ENCODE data around the gene DNTT.
A peak's percentile ranks its signal among the peaks of the same experiment; 100 is the strongest.

The DNTT gene

GRCh38 chr10:96304230-96304629, at the start of gene DNTT:
TSS of gene DNTT (plus strand) at chr10:96304434. CDS start at chr10:96304498, 64 bp downstream.
- no peak for DNase-seq

- no peak for DNase-seq
These were observed 49.3 kb upstream of the DNTT start for GRCh38 chr10:96254976-96255375.

- no peak for DNase-seq
These were observed 48.5 kb upstream of the DNTT start for GRCh38 chr10:96255549-96256333.

- DNase-seq: no peak
These were observed 46.3 kb upstream of the DNTT start for GRCh38 chr10:96257944-96258343.

DNA sequence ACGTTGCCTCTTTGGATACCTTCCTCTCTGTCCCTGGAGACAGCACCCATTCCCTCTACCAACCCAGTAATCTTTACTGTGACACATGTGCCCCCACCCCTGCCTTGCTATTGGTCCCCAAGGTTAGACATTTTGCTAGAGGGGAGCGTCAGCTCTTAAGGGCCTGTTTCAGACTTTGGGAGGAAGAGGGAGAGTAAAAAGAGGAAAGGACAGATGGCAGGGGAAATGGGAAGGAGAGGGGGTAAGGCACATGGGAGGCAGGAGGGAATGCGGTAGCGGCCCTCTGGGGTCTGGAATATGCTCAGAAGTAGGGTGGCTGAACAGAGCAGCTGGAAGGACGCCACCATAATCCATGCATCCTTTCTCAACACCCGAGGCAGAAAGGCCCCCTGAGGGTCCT, 45.1 kb upstream of the DNTT start:
- DNase-seq: no peak

DNA sequence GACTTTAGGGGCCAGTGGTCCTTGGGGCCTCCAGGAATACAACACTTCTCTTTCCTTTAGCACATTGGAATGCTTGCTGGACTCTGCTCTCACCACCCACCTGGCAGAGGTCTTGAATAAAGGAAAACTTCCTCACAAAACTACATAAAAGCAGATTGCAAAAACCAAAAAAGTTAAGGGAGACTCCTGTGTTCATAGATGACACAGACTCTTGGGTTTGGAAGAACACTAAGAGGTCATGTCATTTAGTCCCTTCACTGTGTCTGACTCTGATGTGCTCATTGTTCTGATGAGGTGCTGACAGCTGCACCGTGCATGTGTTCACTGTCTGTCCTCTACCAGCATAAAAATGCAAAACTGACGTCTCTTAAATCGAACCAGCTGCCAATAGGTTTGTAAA, 44.2 kb upstream of the DNTT start:
- no peak for DNase-seq

DNA sequence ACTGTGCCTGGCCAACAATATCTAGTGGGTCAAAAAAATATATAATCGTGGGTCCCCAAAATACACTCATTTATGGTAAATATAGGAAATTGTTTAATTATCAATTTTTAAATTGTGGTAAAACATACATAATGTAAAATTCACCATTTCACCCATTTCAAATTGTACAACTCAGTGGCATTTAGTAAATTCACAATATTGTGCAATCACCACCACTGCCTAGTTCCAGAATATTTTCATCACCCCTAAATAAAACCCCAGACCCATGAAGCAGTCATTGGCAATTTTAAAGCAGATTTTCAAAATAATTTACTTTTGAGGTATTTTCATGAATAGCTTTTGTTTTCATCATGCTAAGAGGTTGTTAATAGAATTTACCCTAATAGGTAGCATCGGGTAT, 43.1 kb upstream of the DNTT start:
- no peak for DNase-seq

- no peak for DNase-seq
These were observed 42.3 kb upstream of the DNTT start for GRCh38 chr10:96261930-96262329.

DNA sequence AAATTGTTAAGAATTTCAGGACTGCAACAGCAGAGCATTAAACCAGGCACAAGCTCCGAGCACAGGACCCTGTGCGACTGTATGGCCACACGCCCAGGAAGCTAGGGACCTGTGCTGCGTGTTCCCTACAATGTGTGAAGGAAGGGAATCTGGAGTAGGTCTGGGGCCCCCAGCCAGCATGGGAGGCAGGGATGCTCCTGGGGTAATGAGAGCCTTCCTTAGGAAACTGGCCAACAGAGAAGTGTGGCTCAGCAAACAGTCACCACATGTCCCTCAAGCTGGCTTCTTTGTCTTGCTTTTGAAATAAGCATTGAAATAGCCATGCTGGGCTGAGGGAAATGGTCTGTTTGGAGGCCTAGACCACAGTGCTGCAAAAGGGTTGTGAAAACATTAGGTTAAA, 41.1 kb upstream of the DNTT start:
- no peak for DNase-seq

GRCh38 chr10:96263669-96264068, 40.6 kb upstream of the DNTT start:
- DNase-seq: no peak

GRCh38 chr10:96264938-96265337, 39.3 kb upstream of the DNTT start:
- no peak for DNase-seq

GRCh38 chr10:96266118-96266770, 38.0 kb upstream of the DNTT start:
- DNase-seq: peak; percentile 24

DNA sequence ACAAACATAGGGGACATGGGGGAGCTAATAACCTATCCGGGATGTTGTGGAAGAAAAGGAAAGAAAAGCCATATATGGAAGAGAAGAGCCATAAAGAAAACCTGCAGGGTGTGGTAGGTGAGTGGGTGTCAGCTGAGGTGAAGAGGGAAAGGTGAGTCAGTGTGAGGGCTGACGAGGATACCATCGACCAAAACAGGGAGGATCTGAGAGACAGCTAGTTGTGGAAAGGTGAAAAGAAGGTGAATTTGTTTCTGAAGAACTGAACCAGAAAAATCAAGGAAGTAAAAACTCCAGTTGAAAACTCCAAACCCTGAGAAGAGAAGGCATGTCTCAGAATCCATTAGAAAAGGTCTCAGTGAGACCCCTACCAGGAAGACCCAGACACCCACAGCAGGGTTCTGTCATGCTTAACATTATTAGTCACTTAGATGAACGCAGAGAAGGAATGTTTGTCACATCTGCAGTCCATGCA, 37.0 kb upstream of the DNTT start:
- DNase-seq: no peak

DNA sequence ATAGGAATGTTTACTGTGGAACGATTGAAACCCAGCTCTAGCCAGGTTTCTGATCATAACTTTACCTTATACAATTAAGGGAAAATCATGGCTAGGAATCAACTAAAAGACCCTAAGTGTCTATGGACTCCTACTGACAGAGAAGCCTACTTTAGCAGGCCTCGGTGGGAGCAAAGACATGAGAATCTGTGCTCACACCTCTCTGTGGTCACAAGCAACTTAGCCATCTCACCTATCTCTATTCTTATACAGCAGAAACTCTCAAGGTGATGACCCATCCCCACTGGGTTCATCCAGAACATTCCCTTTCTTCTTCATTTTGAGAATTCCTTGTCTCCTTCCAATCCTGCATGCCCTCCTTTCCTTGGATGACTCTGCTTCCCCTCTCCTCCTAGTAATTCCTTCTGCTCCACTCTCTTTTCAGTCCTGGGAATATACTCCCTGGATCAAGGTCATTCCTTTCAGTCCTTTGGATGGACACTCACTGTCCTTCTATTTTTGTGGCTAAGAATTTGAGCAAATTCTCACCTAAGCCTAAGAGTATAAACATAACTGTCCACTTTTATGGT, 35.8 kb upstream of the DNTT start:
- DNase-seq: no peak

DNA sequence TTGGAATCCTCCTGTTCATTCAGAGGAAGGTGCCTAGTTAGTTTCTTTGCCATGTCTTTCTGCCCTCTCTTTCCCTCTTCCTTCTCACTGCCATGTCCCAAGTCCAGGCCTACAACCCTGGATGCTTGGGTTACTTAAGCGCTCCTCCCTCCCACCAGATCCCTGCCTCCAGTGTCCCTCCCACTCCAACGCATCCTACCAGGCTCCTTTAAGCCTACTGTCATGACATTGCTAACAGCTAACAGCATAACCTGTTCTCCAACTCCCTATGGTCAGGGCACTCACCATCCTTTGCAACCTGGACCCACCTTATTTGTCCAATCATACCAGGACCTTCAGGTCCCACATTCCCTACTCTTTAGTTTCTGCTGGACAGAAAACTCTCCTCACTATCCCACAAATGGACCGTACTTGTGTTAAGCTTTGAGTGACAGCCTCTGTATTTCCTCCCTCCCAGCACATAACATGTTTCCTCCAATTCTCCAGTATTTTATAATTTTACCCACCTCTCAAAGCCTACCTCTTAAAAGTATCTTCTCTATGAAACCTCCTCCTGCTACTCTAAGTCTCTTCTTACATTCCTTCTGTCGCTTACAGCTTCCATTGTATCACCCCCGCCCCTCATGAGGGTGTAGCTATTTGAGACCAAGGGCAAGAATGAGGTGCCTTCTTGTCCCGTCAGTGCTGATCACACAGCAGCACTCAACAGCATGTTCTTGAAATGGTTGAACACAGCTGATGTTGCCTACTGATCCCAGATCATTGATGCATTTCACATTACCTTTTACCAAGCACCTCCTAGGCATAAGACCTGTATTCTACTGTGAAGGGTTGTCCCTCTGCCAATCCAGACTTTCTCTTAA, 34.6 kb upstream of the DNTT start:
- DNase-seq: no peak

GRCh38 chr10:96270571-96270970, 33.7 kb upstream of the DNTT start:
- DNase-seq: no peak

- no peak for DNase-seq
These were observed 33.0 kb upstream of the DNTT start, which contains the start of gene BLNK for GRCh38 chr10:96271016-96271815. TSS of gene BLNK (minus strand) at chr10:96271569. CDS start at chr10:96271398, 171 bp downstream.

GRCh38 chr10:96272316-96273280, 31.6 kb upstream of the DNTT start:
- DNase-seq: no peak

DNA sequence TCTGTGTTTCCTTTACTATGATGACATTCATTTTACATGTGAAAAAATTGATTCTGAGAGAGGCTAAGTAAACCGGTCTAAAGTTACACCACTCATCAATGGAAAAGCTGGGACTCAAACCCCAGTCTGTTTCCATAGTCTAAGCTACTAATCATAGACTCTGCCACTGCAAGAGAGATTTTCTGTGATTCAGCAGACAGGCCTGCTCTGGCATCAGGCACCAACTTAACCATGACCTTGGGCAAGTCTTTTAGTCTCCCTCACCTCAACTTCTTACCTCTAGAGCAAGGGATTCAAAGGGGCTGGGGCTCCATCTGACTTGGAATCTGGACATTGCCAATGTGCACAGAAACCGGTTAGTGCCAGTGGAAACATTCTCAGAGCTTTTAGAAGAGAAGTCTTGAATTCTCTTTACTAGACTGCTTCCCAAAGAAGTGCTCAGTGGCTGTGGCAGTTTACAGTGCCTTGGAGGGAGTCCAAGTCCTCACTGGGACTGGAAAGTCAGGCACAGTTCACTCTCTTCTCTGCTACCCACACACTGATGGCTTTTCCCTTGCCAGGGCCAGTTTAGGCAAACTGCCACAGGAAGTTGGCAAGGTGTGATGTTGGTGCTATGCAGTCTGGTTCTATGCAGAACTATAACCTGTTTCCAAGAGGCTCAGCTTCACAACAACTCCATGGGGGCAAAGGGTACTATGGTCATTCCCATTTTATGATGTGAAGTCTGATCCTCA, 28.4 kb upstream of the DNTT start:
- no peak for DNase-seq

DNA sequence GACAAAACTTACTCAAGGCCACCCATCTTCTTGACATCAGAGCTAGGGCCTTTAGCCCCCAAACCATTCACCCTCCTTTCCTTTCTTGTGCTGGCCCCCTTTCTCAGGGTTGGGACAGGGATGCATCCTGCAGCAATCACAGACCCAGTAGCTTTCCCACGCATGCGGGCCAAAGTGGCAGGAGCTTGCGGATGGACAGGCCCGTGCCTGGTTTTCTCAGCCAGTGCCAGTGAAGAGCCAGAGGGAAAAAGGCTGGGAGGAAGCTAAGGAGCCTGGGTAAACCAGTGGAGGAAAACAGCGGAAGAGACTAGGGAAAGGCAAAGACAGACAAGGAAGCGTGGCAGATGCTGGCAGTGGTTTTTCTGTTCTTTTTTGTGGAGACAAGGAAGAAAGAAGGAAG, 27.8 kb upstream of the DNTT start:
- DNase-seq: no peak
